Activated naive CD8-positive, alpha-beta T cell treated with anti-CD3 and anti-CD28 coated beads, Interleukin-2, amount 10 ng/mL, durations not matched to agents 7 days and 5 days (primary cell): ENCODE data around the gene CRABP1. TPM values are rescaled to one million over a fixed set of nuclear protein-coding genes. Genes with fewer than 3 reads are reported as not detected.

Experiments used
- ATAC-seq: fragments of 150-1000 bp; cut with Tn5 transposase; one replicate; pipeline ENCODE4 v1.10.0; 2021; ENCODE audit warnings: low read depth, moderate library complexity
- POLR2A ChIA-PET: fragments of 350-600 bp; sonication (Branson Sonifier 250); formaldehyde crosslinking; loops from one replicate; lab custom pipeline; 2021; ENCODE audit warnings: antibody characterized with exemption; lab: Charles Lee
- DNase-seq: peaks from one replicate; pipeline ENCODE4 v3.0.0; 2021
- H3K27ac Mint-ChIP-seq: one replicate; pipeline ENCODE4 v1.8.0; 2022; ENCODE audit warnings: mild to moderate bottlenecking, mixed read lengths
- H3K27me3 Mint-ChIP-seq: one replicate; pipeline ENCODE4 v1.8.0; 2022; ENCODE audit warnings: mild to moderate bottlenecking, moderate library complexity, mixed read lengths
- H3K36me3 Mint-ChIP-seq: one replicate; pipeline ENCODE4 v1.8.0; 2021; ENCODE audit warnings: mild to moderate bottlenecking, mixed read lengths
- H3K4me1 Mint-ChIP-seq: one replicate; pipeline ENCODE4 v1.8.0; 2021; ENCODE audit warnings: mixed read lengths
- H3K4me3 Mint-ChIP-seq: one replicate; pipeline ENCODE4 v1.8.0; 2022; ENCODE audit warnings: mild to moderate bottlenecking, moderate library complexity, mixed read lengths
- H3K9me3 Mint-ChIP-seq: one replicate; pipeline ENCODE4 v1.8.0; 2021; ENCODE audit warnings: mixed read lengths
- total RNA-seq, 2 experiments: library from RNA; stranded (reverse); gene quantifications; one replicate each; pipeline ENCODE4 v1.2.3, GENCODE V29; 2021

Gene CRABP1
- total RNA-seq, 2 experiments from 2014 or later, result not detected

DNA sequence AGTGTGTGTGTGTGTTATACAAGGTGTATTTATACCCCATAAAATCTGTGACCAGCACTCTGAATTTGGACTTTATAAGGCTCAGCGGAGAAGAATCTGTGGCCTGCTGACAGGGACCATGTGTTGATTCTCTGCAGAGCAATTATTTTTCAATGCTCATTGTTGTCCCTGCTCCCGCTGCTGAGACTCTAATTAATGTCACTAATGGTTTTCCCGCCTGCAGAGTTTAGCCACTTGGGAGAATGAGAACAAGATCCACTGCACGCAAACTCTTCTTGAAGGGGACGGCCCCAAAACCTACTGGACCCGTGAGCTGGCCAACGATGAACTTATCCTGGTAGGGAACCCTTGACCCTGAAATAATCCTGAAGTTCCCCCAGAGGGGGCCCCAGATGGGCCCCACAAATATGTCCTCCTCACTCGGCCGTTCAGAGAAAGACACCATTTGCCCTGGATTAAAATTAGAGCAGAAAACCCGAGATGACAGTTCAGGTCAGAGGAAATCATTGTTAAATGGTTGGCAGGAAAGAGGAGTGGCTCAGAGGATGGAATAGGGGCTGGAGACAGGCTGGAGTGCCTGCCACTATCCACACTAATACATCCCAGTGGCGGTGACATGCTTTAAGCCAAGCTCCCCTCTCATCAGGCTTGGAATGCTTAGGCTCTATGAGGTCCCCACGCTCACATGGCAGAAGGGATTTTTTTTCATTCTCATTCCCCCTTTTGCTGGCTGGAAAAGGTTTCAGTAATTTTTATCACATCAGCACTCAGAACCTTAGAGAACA, 3.3 kb downstream of the CRABP1 start:
- no peaks in the 10 kb centered on the region for H3K36me3 Mint-ChIP-seq
- peaks cover 62% of the 10 kb centered on the region for H3K27me3 Mint-ChIP-seq
- H3K4me3 Mint-ChIP-seq, result no peak overlapping the region
- no peaks in the 10 kb centered on the region for H3K4me1 Mint-ChIP-seq
- DNase-seq (no peak), ATAC-seq (no peak)
- POLR2A ChIA-PET, result no interaction called here
- no peaks in the 10 kb centered on the region for H3K9me3 Mint-ChIP-seq
- no peak overlapping the region for H3K27ac Mint-ChIP-seq

DNA sequence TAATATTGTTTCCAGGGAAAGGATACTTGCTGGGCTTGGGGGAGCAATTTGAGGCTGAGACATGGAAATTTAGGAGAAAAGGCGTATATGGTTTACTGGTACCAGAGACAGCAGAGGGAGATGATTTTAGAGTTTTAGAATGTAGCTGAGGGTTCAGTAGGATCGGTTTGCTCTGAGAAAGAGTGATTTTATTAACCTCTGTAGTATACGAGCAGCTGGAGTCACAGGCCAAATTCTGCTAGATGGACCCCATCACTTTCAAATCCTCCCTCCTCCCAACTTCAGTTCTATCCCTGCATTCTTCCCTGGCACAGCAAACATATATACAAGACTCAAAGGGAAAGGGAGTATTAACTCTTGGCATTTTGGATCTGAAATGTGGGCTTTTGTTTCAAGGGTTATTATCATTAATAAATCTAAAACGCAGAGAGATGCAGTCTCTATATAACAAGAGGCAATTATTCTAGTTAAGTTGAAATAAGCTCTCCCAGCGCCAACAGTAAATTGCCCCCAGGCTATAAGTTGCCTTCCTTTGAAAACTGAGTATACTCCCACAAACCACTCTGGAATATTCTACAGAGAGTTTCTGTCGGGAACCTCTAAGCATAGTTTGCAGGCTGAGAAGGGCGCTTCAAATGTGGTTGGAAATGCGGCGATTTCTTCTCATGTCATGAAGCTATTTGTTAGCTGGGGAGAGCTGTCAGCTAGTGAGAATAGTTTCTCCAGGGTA, 5.4 kb downstream of the CRABP1 start:
- Mint-ChIP-seq H3K27ac (no peak overlapping the region), H3K9me3 (no peaks in the 10 kb centered on the region), H3K27me3 (peaks cover 46% of the 10 kb centered on the region), H3K4me3 (no peak overlapping the region), H3K4me1 (no peaks in the 10 kb centered on the region), H3K36me3 (no peaks in the 10 kb centered on the region)
- DNase-seq (no peak), ATAC-seq (no peak)
- POLR2A ChIA-PET, result no interaction called here

DNA sequence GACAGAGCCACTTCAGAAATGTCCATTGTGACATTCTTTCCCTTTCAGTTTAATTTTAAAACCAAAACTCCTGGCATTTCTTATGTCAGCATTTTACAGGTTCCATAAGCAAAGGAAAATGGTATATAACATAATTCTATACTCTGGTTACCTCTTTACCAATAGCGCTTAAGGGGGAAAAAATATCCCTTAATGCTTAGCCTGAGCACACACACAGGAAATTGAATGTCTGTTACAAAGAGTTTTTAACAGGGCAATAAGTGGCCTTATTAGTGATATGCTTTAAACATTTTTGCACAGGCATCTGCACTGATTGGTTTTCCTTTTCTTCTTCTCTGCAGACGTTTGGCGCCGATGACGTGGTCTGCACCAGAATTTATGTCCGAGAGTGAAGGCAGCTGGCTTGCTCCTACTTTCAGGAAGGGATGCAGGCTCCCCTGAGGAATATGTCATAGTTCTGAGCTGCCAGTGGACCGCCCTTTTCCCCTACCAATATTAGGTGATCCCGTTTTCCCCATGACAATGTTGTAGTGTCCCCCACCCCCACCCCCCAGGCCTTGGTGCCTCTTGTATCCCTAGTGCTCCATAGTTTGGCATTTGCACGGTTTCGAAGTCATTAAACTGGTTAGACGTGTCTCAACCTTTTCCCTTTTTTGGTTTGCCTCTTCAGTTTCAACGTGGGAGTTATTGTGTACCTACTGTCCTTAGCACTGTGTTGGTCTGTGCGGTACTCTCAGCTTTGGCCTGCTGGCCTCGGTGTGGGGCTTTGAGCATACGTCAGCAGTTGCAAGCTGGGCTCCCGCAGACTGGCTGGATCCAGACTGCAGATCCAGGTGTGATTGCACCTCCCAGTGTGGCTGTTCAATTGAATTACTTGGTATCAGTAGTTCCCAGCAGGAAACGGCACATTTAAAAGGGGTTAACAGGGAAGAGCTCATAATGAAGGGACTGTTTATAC, 7.7 kb downstream of the CRABP1 start:
- ATAC-seq (no peak), DNase-seq (no peak)
- POLR2A ChIA-PET, result no interaction called here
- Mint-ChIP-seq H3K27me3 (peaks cover 23% of the 10 kb centered on the region), H3K4me3 (no peak overlapping the region), H3K27ac (no peak overlapping the region), H3K9me3 (no peaks in the 10 kb centered on the region), H3K4me1 (no peaks in the 10 kb centered on the region), H3K36me3 (no peaks in the 10 kb centered on the region)

DNA sequence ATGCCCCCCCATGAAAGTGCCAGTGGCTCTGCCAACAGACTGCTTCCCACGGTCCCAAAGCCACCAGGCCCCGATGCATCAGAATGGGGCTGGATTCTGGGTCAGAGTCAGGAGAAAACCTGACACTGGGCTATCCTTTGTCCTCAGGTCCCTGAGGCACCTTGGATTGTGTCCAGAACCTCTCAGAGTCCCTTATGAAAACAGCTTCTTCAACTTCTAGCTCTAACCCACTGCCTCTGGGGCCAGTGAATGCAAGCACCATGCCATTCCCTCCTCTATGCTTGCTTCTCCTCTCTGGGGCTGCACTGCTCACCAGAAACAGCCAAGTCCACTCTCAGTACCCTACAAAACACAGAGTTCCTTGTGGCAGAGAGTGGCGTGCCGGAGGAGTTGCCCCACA, 9.9 kb downstream of the CRABP1 start:
- DNase-seq, result no peak
- POLR2A ChIA-PET, result no interaction called here
- Mint-ChIP-seq H3K36me3 (no peaks in the 10 kb centered on the region), H3K4me3 (no peak overlapping the region), H3K9me3 (no peaks in the 10 kb centered on the region), H3K4me1 (no peaks in the 10 kb centered on the region), H3K27me3 (peaks cover 20% of the 10 kb centered on the region), H3K27ac (no peak overlapping the region)
- ATAC-seq, result no peak

DNA sequence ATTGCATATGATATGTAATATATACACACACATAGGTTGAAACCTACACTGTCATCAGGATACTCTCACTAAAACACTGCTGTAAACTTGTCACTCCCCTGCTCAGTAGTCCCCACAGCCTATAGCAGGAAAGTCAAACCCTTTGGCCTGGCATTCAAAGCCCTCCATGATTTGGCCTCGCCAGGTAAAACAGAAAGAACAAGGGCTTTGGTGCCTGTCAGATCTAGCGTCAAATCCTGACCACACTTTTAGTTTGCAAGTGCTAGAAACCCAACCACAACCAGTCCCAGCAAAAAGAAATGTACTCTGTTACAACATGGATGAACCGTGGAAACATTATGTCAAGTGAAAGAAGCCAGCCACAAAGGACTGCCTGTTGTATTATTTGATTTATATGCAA, 11.4 kb downstream of the CRABP1 start:
- Mint-ChIP-seq H3K4me3 (no peak overlapping the region), H3K27ac (no peak overlapping the region), H3K36me3 (no peaks in the 10 kb centered on the region), H3K9me3 (no peaks in the 10 kb centered on the region), H3K27me3 (peaks cover 23% of the 10 kb centered on the region), H3K4me1 (no peaks in the 10 kb centered on the region)
- POLR2A ChIA-PET, result no interaction called here
- ATAC-seq, result no peak
- DNase-seq, result no peak

DNA sequence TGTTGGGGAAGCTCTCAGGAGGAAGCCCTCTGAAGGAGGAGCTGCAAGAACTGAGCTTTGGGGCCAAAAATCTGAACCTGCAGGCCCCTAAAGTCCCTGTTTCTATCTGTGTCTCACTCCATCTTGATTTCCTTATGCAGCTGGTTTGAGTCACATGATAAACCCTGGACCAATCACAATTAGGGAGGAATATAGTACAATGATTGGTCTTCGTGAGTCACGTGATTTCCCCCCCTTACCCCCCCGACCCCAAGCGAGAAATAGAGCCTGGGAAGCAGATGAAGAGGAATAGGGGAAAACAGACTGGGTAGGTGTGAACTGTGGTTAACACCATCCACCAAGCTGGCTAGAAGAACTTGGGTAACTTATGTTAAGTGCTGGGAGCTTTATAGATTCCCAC, 12.9 kb downstream of the CRABP1 start:
- POLR2A ChIA-PET, result no interaction called here
- ATAC-seq, result no peak
- no peak overlapping the region for H3K4me3 Mint-ChIP-seq
- no peaks in the 10 kb centered on the region for H3K9me3 Mint-ChIP-seq
- no peaks in the 10 kb centered on the region for H3K36me3 Mint-ChIP-seq
- H3K27ac Mint-ChIP-seq, result no peak overlapping the region
- peaks cover 22% of the 10 kb centered on the region for H3K27me3 Mint-ChIP-seq
- no peak for DNase-seq
- no peaks in the 10 kb centered on the region for H3K4me1 Mint-ChIP-seq

DNA sequence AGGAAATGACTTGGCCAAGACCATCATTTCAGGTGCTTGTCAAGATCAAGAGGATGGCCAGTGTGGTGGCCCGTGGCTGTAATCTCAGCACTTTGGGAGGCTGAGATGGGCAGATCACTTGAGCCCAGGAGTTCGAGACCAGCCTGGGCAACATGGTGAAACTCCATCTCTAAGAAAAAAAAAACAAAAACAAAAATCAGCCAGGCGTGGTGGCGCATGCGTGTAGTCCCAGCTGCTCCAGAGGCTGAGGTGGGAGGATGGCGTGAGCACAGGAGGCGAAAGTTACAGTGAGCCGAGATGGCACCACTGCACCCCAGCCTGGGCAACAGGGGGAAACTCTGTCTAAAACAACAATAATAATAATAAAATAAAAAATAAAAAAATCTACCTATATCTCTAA, 15.0 kb downstream of the CRABP1 start:
- no peaks in the 10 kb centered on the region for H3K4me1 Mint-ChIP-seq

DNA sequence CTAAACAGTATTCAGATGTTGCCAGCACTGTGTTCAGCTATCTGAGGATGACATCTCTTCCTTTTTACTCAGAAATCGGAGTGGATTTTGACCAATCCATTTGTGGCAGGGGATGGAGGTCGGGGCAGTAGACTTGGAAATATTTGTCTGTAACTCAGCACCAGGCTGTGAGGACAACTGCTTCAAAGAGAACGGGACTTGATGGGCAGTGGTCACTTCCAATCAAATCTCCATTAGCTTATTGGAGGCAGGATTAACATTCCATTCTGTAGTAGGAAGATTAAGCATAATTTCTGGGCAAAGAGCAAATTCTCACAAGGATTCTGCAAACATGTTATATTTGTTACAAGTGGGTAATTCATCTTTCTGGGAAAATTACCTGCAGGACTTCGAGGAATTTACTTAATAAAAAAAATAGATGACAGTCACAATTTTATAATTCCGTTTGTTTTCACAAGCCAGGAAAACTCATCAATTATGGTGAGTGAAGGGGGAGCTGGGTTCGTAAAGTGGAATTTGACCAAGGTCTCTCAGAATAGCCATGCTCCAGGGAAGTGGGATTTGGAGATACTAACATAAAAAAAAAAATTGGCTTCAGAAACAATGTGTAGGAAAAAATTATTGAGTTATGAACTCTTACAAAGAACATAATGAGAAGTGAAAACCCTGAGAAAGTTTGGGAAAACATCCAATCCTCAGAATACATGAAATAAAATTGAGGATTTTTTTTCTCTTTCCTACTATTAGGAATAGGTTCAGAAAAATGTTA, 18.1 kb downstream of the CRABP1 start:
- DNase-seq, result no peak
- Mint-ChIP-seq H3K4me1 (peaks cover 2% of the 10 kb centered on the region), H3K36me3 (no peaks in the 10 kb centered on the region), H3K27ac (no peak overlapping the region), H3K4me3 (no peak overlapping the region), H3K27me3 (peaks cover 38% of the 10 kb centered on the region), H3K9me3 (no peaks in the 10 kb centered on the region)
- ATAC-seq, result no peak
- POLR2A ChIA-PET, result no interaction called here

More for the DNA sequence above, 15.0 kb downstream of the CRABP1 start:
- no peak for DNase-seq
- Mint-ChIP-seq H3K4me3 (no peak overlapping the region), H3K9me3 (no peaks in the 10 kb centered on the region), H3K27me3 (peaks cover 32% of the 10 kb centered on the region), H3K36me3 (no peaks in the 10 kb centered on the region), H3K27ac (no peak overlapping the region)
- POLR2A ChIA-PET, result interaction anchor here (1.2 kb wide), 1 partner anchor 10 kb away, joined by 3 read pairs; no protein-coding TSS in a partner anchor
- no peak for ATAC-seq

DNA sequence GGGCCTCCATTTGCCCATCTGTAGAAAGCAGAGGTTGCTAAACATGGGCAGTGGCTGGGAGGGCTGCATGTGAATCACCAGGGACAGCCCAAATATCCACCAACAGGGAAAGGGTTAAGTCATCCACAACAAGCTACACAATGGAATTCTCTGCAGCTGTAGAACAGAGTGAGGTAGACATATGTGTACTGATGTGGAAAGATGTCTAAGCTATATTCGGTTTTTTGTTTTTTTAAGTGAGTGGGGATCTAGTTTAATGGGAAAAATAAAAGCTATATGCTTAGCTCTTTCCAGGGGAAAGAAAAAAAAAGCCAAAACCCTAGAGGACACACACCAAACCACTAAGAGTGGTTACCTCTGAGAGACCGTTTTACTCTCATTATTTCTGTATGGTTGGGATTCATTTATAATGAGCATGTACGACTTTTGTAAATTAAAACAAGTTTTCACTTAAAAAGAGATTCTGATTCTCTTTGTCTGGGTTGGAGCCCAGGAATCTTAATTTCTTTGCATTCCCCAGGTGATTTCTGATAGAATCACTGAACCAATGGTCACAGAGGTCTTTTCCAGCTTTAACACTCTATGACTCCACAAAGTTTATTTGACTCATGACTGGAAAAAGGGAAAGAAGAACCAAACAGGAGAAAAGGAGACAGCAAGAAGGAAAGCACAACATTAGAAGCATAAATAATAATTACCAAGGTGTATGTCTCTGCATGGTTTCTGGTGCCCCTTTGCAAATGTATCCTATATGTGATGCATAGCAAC, 19.1 kb downstream of the CRABP1 start:
- H3K9me3 Mint-ChIP-seq, result no peaks in the 10 kb centered on the region
- ATAC-seq (no peak), DNase-seq (no peak)
- H3K27ac Mint-ChIP-seq, result no peak overlapping the region
- peaks cover 2% of the 10 kb centered on the region for H3K4me1 Mint-ChIP-seq
- H3K27me3 Mint-ChIP-seq, result peaks cover 34% of the 10 kb centered on the region
- H3K4me3 Mint-ChIP-seq, result no peak overlapping the region
- POLR2A ChIA-PET, result no interaction called here
- no peaks in the 10 kb centered on the region for H3K36me3 Mint-ChIP-seq

DNA sequence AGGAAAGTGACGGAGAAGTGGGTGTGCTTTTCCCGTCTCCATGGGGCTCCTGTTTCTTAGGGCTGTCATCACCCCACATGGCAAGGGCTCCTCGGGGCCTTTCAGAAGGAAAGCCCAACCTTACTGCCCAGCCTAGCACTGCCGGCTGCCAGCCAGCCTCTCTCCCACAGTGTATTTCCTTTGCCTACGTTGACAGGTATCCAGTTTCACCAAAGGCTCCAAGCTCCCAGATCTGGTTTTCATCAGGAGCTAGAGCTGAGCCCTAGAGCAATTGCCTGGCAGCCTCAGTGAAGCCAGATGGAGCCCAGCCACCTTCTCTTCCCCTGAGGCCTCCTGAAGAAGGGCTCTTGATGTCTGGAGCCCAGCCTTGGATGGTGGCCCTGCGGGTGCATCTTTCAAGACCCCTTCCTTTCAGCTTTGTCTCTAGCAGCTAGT, 20.2 kb downstream of the CRABP1 start:
- Mint-ChIP-seq H3K9me3 (no peaks in the 10 kb centered on the region), H3K4me3 (no peak overlapping the region), H3K4me1 (peaks cover 2% of the 10 kb centered on the region), H3K27me3 (peaks cover 30% of the 10 kb centered on the region), H3K36me3 (no peaks in the 10 kb centered on the region), H3K27ac (no peak overlapping the region)
- POLR2A ChIA-PET, result no interaction called here
- no peak for DNase-seq
- ATAC-seq, result no peak

DNA sequence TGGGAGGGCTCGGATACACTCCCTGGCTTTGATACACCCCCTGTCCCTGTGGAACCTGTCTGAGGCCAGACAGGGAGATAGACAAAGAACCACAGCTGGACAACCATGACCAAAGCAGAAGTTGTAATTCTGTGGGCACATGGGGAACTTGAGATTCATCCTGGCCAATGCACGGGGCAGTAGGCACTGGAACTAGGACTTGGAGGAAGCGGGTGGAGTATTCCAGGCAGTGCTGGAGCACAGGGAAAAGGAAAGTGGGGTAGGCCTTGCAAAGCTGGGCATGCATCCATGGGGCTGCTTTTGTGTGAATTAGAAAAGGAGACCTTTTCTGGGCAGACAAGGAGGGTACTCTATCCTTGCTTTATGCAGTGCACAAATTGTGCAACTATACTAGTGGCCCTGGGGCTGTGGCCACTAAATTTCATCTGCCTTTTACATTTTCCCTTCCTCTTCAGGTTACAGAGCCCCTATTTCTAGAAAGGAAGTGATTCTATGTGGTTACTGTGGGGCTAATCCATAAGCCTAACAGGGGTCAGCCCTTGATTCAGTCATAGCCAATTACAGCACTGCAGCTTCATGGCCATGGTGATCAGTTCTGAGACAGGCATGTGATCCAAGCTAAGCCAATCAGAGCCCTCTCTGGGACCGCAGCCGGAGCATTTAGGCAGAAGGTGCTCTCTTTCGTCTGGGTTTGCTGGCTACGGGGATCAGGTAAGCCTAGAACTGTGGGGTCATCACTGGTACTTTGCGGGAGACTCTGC, 21.0 kb downstream of the CRABP1 start:
- Mint-ChIP-seq H3K36me3 (no peaks in the 10 kb centered on the region), H3K4me1 (peaks cover 2% of the 10 kb centered on the region), H3K9me3 (no peaks in the 10 kb centered on the region), H3K27me3 (peaks cover 26% of the 10 kb centered on the region), H3K27ac (no peak overlapping the region), H3K4me3 (no peak overlapping the region)
- ATAC-seq (no peak), DNase-seq (no peak)
- POLR2A ChIA-PET, result no interaction called here
